NT2/D1 (cell line): Measurements from ENCODE around the gene EPB41.

ENCODE experiments used
- SUZ12 ChIP-seq: IDR thresholded peaks from 2 replicates; pipeline ENCODE4 v1.6.1; 2011; ENCODE audit not compliant: insufficient read length, insufficient read depth; ENCODE audit errors: extremely low read depth
- YY1 ChIP-seq: IDR thresholded peaks from 2 replicates; pipeline ENCODE4 v1.6.1; 2011; ENCODE audit not compliant: insufficient read length, insufficient read depth
- ZNF274 ChIP-seq: IDR thresholded peaks from 2 replicates; pipeline ENCODE4 v1.6.1; 2011; ENCODE audit warnings: mild to moderate bottlenecking, low read depth, low read length

GRCh38 chr1:28877132-28877781 is 37.1 kb upstream of the EPB41 start:
- TF ChIP-seq YY1 = peak; percentile 18
- no peak for TF ChIP-seq SUZ12
- no peak for TF ChIP-seq ZNF274
